SK-N-DZ (cell line): ENCODE results near the gene TP53I11. TPM values are rescaled to one million over a fixed set of nuclear protein-coding genes. Genes with fewer than 3 reads are reported as not detected.

ENCODE experiments used
- DNase-seq: peaks from one replicate; pipeline ENCODE4 v3.0.0-alpha.2; 2015; ENCODE audit warnings: low spot score
- polyA plus RNA-seq, 2 experiments: library from polyadenylated mRNA; depleted of rRNA; stranded (reverse); fragments of >200 nt; gene quantifications; 2 replicates each; pipeline ENCODE4 v1.2.3, GENCODE V29; 2014

Gene TP53I11, protein sequence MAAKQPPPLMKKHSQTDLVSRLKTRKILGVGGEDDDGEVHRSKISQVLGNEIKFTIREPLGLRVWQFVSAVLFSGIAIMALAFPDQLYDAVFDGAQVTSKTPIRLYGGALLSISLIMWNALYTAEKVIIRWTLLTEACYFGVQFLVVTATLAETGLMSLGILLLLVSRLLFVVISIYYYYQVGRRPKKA
- polyA plus RNA-seq (2014; cell fraction: cytosol; rRNA removed), result 16.0 and 23.6 TPM in 2 replicates
- polyA plus RNA-seq (2014; cell fraction: nucleus; rRNA removed), result 26.8 and 36.3 TPM in 2 replicates

DNA sequence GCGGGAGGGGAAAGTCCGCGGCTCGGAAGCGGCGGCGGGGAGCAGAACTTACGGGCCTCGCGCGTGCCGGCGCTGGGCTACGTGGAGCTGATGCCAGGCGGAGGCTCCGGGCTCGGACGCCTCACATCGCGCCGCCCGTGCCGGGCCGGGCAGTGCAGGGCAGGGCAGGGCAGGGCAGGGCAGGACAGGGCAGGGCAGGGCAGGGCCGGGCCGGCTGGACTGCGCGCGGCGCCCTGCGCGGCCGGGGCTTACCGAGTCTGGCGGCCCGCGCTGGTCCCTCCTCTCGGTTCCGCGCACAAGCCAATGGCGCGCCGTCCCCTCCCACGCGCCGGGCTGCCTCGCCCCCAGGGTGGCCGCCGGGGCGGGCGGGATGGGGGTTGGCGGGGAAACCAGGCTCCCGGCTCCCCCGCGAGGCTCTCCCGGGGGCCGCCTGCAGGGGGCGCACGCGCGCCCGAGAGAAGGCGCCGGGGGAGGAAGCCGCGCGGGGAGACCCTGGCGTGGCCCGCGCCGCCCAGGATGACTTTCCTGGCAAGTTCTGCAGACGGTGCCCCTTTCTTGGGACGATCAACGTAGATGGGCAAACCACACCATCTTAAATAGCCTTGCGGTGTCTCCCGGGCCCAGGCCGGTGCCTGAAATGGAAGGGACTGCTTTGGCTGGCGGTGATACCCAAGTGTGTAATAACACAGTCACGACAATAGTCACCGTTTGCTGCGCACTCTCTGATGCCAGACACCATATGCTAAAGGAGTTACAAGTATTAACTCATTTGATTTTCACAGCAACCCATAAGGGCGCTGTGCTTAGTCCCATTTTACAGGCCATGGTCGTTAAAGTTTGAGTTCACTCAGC lies at the start of gene TP53I11:
Gene TP53I11, minus strand, starts transcription at position 259 of the 852 bp plus-strand sequence. CDS start 12,548 bp downstream, outside the sequence.
- peak; percentile 60 for DNase-seq

DNA sequence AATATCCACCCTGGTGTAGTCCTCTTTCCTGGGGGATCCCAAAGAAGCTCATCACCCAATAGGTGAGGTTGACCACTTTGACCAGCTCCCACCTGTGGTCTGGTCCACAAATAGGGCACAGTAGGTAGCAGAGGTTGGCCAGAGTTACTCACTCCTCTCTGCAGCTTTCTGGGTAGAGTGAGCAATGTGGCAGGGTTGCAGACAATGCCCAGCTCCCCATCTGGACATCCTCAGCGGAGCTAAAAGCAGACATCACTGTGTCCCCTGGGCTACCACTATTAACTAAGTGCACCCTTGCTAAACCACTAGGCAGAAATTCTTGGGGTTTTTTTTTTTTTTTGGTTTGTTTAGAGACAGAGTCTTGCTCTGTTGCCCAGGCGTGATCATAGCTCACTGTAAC lies 48.4 kb upstream of the TP53I11 start:
- no peak for DNase-seq

DNA sequence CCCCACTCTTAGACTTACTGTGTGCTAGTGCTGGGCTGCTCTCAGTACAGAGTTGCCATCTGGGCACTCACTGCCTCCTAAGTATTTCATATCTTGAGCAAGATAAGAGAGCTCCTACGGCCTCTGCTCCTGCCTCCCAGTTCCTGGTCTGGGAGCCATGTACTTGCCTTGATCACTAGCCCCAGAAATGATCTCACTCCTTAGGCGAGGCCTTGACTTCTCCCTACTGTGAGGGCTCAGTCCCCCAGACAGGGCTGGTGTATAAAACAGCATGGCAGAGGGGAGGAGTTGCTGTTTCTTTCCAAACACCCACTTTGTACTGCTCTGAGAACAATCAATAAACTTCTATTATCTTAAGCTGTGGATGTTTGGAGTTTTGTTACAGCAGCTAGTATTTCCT lies 47.4 kb upstream of the TP53I11 start:
- DNase-seq, result no peak

DNA sequence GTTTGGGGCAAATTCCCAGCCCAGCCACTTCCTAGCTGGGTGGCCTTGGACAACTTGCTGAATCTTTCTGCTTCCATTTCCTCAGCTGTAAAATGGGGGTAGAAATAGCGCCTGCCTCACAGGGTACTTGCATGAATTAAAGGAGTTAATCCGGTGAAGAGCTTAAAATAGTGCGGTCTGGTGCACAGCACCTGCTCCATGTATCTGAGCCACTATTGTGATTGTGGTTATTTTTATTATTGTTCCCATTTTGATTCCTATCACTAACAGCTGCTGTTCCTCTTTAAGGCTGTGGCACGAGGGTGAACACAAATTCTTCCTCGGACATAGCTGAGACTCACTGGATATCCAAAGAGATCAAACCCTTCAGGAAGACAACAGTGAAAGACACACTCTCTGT lies 46.9 kb upstream of the TP53I11 start:
- DNase-seq, result no peak

DNA sequence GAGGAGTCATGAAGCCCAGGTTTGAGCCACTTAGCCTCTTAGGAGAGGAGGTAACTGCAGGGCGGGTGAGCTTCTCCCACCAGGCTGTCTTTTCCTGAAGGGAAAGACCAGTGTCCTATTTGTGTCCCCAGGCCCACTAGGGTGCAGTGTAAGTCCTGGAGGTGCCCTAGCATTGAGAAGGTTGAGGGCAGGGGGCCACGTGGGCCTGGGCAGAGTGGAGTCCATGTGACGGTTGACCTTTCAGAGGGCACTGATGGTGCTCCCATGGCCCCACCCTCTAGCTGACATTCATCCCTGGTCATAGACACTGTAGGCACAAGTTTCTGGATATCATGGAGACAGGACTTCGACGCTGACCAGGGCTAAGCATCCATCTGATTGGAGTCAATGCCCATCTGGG lies 44.1 kb upstream of the TP53I11 start:
- DNase-seq, result no peak

DNA sequence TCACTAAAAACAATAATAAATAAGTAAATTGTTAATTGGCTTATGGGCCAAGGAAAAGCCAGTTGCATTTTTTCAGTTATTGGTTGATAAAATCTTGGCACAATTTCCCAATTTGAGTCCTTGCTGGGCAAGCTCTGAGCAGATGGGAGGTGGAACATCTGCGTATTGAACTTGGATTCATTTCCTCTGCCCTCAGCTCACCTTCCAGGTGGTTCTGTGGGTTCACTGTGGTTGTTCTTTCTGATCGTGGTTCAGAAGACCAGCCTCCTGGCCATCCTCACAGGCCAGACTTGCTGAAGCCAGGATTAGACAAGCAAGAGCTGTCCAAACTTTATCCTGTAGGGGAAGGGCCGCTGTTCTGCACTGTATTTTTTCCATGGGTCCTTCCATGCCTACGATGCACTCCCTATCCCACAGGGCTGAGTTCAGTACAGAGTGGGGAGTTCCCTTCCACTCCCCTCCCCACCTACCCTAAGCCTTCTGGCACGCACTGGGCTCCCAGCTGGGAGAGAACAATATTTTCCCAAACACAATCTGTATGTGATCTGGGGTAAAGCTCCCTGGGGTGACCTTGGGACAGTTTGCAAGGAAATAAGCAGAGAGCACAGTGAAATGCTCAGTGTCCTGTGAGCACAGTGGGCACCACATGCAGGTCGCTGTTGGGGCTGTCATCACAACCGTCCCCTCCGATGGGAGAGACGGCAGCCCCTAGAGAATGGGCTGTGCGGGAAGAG lies 43.5 kb upstream of the TP53I11 start:
- no peak for DNase-seq

DNA sequence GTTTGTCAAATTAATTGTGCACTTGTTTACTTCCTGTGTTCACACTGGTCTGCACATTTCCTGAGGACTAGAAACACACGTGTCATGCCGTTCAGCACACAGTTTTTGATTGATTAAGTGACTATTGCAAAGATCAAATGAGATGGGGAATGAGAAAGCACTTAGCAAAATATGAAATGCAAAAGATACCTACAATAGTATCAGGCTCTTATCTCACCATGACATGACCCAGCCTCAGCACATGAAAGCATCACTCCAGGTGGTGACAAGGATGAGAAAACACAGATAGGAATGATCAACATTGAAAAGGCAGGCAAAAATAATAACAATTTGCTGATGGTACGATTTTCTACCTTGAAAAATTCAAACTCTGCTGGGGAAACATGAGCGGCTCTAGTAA lies 42.1 kb upstream of the TP53I11 start:
- peak; percentile 71 for DNase-seq

DNA sequence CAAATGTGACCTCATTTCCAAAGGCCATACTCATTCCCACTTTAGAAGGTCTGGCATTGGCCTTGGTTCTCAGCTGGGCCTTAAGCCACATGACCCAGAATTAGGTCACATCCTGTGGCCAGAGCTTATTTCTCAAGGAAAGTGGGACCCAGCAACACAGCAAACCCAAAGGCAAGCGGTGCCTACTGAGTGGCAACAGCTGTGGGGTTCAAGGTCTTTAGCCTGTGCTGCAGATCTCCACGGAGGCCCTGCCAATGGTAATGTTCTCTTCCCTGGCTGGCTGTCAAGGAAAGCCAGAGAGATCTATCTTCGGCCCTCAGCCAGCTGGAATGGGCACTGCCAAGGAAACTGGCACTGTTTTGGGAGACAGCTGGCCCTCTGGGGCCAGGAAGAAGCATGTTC lies 41.5 kb upstream of the TP53I11 start:
- no peak for DNase-seq

DNA sequence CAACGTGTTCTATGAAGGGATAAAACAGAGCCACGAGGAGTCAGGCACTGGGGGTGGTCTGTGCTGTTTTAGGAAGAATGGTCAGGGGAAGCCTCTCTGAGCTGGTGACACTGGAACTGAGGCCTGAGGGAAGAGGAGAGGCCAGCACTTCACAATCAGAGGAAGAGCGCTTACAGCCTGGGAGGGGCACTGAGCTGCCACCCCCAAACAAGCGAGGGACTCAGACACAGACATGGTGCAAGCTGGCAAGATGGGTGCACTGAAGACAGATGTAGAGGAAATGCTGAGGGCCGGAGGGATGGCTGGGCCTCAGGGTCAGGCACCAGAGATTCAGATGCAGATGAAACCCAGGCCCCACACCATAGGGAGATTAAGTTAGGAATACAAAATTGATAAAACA lies 40.0 kb upstream of the TP53I11 start:
- DNase-seq, result no peak

DNA sequence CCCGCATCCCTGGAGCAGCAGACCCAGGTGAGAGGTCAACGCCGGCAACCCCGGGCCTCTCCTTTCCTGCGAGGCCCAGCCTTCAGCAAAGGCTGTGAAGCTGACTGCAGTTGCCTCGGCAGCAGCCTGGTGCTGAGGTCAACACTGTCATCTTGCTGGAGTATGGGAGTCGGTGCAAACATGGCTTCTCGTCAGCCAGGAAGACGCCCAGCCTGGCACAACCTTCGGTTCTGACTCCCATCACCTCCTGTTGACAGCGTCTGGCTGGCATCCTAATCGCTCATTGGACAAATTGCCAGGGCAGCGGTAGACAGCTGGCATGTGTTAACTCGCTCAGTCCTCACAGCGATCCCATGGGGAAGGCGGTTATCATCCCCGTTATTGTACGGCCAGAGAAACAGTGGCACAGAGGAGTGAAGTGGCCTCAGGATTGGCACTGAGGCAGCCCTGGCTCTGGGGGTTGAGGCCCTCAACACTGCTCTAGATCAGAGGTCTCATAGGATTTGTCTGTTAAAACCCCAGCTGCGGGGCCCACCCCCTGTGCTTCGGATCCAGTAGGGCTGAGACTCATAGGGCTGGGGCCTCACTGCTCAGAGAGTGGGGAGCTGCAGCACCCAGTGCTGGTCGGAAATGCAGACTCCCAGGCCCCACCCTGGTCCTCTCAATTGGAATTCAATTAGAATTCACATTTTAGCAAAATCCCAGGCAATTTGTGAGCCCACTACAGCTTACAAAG lies 39.3 kb upstream of the TP53I11 start:
- no peak for DNase-seq

DNA sequence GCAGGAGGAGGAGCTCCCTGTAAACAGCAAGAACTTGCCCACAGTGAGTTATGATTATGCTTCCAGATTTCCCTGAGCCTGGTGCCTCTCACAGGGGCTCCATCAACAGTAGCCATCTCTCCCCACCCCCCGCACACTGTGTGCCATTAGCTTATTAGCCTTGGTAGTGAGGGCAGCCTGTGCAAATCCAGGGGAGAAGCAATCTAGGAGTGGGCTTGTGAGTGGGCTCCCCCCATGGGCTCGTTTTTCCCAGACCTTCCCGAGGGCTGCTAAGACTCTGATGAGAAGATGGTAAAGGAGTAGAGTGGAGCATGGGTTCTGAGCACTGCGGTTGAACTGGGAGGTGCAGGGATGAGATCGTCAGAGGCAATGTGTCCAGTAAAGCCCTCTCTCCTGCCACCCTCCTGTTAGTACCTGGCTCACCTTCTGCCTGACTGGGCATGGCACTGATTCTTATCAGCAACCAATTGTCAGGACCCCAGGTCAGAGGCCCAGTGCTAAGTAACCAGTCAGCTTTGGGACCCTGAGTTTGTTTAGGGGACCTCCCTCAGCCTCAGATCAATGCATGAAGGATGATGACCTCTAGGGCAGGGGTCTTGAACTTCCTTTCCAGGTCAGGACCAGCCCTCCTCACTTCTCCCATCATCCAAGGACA lies 38.4 kb upstream of the TP53I11 start:
- no peak for DNase-seq

DNA sequence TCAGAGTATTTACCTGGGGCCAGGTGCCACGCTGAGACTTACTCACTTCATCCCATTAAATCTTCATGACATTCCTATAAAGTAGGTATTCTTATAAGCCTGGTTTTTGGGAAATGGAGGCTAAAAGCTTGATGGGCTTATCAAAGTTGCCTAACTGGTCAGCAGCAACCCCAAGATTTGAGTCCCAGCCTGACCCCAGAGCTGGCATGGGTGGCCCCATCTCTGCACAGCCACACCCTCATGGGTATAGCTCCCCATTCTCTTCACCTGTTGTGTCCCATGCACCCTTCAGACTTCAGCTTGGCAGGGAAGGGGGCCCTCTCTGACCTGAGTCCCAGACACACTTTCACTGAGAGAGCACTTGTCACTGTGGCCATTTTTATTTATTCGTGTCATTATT lies 37.4 kb upstream of the TP53I11 start:
- no peak for DNase-seq

DNA sequence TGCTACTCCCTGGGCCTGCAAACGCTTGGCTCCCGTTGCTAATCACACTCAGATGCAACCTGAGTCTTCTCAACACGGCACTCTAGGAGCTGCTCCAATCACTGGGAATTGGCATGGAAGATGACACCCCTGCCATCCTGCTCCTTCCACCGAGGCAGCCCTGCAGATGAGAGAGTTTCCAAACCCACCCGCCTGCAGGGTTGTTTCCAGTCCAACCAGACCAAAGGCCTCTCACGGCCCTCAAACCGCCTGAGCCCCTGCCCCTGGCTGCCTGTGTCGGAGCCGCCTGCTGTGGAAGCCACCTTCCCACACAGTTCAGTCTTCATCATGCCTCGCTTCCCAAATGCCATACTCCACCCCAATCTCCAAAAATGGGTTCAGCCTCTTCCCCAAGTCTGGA lies 36.8 kb upstream of the TP53I11 start:
- DNase-seq, result no peak

DNA sequence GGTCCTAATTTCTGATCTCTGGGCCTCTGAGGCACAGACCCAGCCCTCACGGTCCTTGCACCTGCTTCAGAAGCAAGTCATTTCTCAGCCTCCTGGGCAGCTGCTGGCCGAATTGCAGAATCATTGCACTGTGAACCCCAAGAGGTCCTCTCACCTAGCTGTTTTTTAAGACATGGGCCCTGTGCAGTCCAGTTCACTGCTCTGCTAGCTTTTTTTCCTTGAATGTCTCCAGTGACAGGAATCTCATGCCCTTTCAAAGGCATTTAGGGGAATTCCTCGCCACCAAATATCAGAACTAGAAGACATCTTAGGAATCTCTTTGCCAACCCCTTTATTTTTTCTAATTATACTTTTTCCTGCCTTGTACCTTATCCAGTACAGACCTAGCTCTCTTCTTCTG lies 35.6 kb upstream of the TP53I11 start:
- DNase-seq, result no peak

DNA sequence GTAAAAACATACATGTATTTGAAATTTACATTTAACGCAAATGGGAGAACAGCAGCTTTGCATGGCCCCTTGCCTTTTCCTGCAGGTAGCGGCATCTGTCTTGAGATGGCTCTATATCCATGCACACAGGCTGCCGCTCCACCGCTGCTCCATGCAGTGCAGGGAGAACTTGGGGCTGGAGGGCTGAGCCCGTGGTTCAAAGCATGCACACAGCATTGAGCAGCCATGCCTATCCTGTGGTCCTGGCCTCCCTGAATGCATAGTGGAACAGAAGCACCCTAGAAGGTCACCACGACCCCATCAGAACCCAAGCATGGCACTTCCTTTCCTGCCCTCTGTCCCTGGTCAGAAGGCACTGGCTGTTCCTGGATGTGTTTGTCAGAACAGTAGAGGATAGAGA lies 35.0 kb upstream of the TP53I11 start:
- DNase-seq, result no peak

DNA sequence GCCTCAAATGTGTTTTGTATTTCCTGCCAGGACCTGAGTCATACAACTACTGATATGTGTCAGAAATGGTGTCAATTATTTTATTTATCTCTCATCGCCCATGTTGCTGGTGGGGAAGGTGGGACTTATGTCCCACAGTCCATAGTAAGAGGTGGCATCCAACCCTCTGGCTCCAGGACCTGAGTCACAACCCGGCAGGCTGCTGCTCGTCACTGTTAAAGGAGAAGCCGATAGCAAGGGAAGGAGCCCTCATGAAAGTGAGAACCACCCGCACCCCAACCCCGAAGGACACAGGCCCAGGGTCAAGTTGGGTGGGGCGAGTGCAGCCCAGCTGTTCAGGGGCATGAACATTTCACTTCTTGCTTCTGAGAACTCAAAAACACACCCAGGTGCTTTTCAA lies 33.1 kb upstream of the TP53I11 start:
- DNase-seq, result no peak

DNA sequence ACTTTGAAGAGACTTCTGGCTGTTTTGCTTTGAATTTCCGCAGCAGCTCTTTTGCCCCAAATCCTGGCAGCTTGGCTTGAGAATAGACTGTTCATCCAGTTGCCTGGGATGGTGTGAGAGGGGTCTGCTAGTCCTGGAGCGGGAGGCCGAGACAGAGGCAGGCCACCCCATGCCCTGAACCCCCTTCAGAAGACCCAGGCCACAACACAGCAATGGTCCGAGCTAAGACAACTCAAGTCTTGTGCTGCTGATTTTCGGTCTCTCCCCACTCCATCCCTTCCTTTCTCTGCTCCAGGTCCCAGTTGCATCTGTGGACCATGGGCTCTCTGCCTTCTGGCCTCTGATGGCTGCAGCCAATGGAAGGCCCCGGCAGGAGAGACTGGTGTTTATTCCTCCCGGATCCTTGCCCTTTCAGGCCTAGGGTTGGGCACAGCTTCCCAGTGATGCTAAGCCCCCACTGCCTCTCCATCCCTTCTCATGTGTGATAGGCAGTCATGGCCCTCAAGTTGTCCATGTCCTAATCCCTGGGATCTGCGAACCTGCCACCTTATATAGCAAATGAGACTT lies 31.9 kb upstream of the TP53I11 start:
- DNase-seq, result no peak

DNA sequence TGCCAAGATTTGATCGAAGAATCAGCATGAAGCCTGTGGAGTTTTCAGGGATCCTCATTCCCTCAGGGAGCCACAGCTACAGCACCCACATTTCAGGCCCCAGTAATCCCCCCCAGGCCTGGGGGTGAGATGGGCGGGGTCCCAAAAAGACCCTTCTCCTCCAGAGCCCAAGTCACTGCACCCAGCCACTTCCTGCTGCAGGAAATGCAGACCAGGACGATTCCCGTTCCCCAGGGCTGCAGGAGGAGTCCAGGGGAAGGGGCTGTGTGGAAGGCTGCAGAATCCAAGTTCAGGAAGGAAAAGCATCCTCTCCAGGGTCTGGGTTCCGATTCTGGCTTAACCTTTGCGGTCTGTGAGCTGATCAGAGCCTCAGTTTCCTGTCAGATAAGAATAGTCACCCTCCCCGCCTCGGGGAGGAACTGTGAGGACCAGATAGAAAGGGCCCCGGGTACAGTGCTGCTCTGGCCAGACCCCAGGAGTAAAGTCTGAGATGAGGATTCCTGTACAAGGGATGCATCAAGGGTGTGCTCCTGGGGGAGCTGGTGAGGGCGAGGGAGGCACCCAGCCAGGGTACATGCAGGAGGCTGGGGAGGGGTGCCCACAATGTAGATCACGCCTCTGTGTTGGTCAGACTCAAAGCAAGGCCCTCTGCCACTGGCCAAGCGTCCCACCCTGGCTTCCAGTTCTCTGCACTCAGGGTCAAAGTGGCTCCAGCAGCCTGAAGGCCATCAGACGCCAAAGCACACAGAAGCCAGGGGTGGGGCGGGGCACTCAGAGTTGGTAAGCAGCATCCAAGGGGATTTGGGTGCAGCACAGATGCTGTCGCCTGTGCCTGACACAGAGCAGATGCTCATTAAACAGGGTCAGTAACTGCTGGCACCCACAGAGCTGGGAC lies 30.1 kb upstream of the TP53I11 start:
- no peak for DNase-seq

DNA sequence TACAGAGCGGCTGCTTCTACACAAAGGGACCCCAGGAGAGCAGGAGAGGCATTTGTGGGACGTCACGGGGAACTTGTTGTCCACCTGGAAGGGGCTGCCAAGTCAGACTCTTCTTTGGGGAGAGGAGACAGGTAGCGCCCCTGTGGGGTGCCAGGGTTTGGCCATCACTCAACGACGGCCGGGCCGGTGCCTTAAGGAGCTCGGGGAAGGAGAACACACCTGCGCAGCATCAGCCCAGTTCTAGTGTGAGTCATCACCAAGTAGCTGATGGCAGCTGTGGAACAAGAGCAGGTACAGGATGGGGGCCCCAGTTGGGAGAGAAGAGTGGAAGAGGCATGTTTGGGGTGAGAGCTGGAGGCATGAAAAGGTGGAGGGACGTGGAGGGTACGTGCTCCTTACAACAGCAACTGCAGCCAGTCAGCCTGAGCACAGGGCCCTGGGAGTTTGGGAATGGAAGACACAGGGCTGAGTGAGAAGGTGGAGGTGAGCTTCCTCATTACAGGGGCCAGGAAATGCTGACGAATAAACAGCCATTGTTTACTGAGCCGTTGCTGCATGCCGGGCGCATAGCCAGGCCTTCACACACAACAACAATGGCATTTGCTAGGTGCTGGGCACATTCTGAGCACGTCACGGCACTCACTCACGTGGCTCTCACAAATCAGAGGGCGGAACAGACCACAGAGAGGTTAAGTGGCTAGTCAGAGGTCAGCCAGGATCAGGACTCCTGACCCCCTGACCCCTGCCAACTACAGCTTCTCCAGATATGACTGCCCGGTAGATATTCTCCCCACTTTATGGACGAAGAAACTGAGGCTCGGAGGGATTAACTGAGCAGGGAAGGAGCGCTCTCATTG lies 29.1 kb upstream of the TP53I11 start:
- DNase-seq, result no peak
